A673 (cell line): ENCODE data around the gene GIGYF2. TPM values are rescaled to one million over a fixed set of nuclear protein-coding genes. Genes with fewer than 3 reads are reported as not detected.
"Not testable (repeated sequence)": the region's sequence is repeated elsewhere in the genome, so short reads cannot be mapped to it uniquely, and the experiment has no call there.

Experiments
- BruUV-seq: library from RNA; stranded (reverse); fragments of 400-500 nt; replicated peaks from 2 replicates; lab custom pipeline; 2021; lab: Mats Ljungman, UMichigan
- CTCF ChIA-PET: fragments of 300-600 bp; sonication (Branson Sonifier 250); formaldehyde crosslinking; loops from one replicate; lab custom pipeline; 2022; ENCODE audit warnings: antibody characterized with exemption; lab: Charles Lee
- POLR2A ChIA-PET: fragments of 300-600 bp; sonication (Branson Sonifier 250); formaldehyde crosslinking; loops from one replicate; lab custom pipeline; 2022; ENCODE audit warnings: antibody characterized with exemption; ENCODE audit not compliant: low non-redundant PET; lab: Charles Lee
- DNase-seq: peaks from one replicate; pipeline ENCODE4 v3.0.0-alpha.2; 2015; ENCODE audit warnings: low spot score
- H3K27ac ChIP-seq: fragments of 200-600 bp; sonication (generic); 2 replicates; pipeline ENCODE4 v1.5.1; 2016; ENCODE audit warnings: mixed run types, low read depth, mild to moderate bottlenecking, mixed read lengths, antibody characterized with exemption, low read length; ENCODE audit not compliant: poor library complexity, severe bottlenecking
- H3K27me3 ChIP-seq: fragments of 200-600 bp; sonication (generic); replicated peaks from 2 replicates; pipeline ENCODE4 v1.6.1; 2017; ENCODE audit warnings: mixed run types, low read depth, mild to moderate bottlenecking, mixed read lengths, antibody characterized with exemption, low read length; ENCODE audit not compliant: insufficient read depth, poor library complexity
- H3K36me3 ChIP-seq: fragments of 200-600 bp; sonication (generic); 2 replicates; pipeline ENCODE4 v1.6.1; 2016; ENCODE audit warnings: mixed run types, mild to moderate bottlenecking, mixed read lengths, antibody characterized with exemption, low read length; ENCODE audit not compliant: insufficient read depth, poor library complexity, severe bottlenecking
- H3K4me1 ChIP-seq: fragments of 200-600 bp; sonication (generic); 2 replicates; pipeline ENCODE4 v1.6.1; 2017; ENCODE audit warnings: mixed run types, mild to moderate bottlenecking, mixed read lengths, antibody characterized with exemption, low read length; ENCODE audit not compliant: insufficient read depth, poor library complexity, severe bottlenecking
- H3K4me3 ChIP-seq: fragments of 200-600 bp; sonication (generic); 2 replicates; pipeline ENCODE4 v1.5.1; 2016; ENCODE audit warnings: low read depth, mixed run types, mild to moderate bottlenecking, mixed read lengths, low read length; ENCODE audit not compliant: poor library complexity, severe bottlenecking
- H3K9me3 ChIP-seq: fragments of 200-600 bp; sonication (generic); 2 replicates; pipeline ENCODE4 v1.6.1; 2016; ENCODE audit warnings: mixed run types, low read depth, mild to moderate bottlenecking, mixed read lengths, antibody characterized with exemption, low read length; ENCODE audit not compliant: poor library complexity, severe bottlenecking
- CTCF ChIP-seq: fragments of 300-800, 200-600 bp; sonication (generic); conservative IDR thresholded peaks from 2 replicates; pipeline ENCODE4 v1.5.1; 2017; ENCODE audit warnings: low read depth, mild to moderate bottlenecking, antibody characterized with exemption, low read length, moderate library complexity, mixed read lengths
- EZH2 ChIP-seq: fragments of 200-600 bp; sonication (generic); IDR thresholded peaks from 2 replicates; pipeline ENCODE4 v1.6.1; 2017; ENCODE audit warnings: borderline replicate concordance, low read depth, mild to moderate bottlenecking, mixed read lengths, antibody characterized with exemption, low read length; ENCODE audit not compliant: poor library complexity, severe bottlenecking
- intact Hi-C: fragments of 100-400 bp; cut with micrococcal nuclease; formaldehyde crosslinking; loops from one replicate; pipeline ENCODE4 v1.10.0; 2022; ENCODE audit not compliant: unreplicated experiment
- total RNA-seq: library from RNA; stranded (reverse); gene quantifications from 2 replicates; pipeline ENCODE4 v1.2.3, GENCODE V29; 2021

GIGYF2 gene
- total RNA-seq, 1 experiment from 2014 or later = 62.8 TPM

- peak; percentile 65 for DNase-seq
- Histone ChIP-seq H3K27me3 (no peaks in the 10 kb centered on the region), H3K27ac (no peak overlapping the region), H3K4me3 (no peak overlapping the region), H3K4me1 (no peaks in the 10 kb centered on the region), H3K36me3 (no peaks in the 10 kb centered on the region), H3K9me3 (no peaks in the 10 kb centered on the region)
- BruUV-seq = no TSS peak
- POLR2A ChIA-PET = no interaction called here
- intact Hi-C loops = no loop called here
- no peak for TF ChIP-seq CTCF
- no peak for TF ChIP-seq EZH2
- CTCF ChIA-PET = no interaction called here
Measured at GRCh38 chr2:232901736-232902578, 204.8 kb downstream of the GIGYF2 start.

GRCh38 chr2:232903989-232904388, 206.9 kb downstream of the GIGYF2 start:
- Histone ChIP-seq H3K27ac (no peak overlapping the region), H3K4me1 (no peaks in the 10 kb centered on the region)
- no peak for DNase-seq

GRCh38 chr2:232906867-232907717, 210.0 kb downstream of the GIGYF2 start:
- CTCF ChIA-PET, POLR2A ChIA-PET, H3K27ac ChIP-seq, H3K4me1 ChIP-seq, H3K4me3 ChIP-seq, H3K27me3 ChIP-seq, intact Hi-C loops, DNase-seq, BruUV-seq, H3K36me3 ChIP-seq: not testable (repeated sequence)
- H3K9me3 ChIP-seq = peaks cover 12% of the 10 kb centered on the region

More at GRCh38 chr2:232903989-232904388, 206.9 kb downstream of the GIGYF2 start:
- H3K4me3 ChIP-seq = no peak overlapping the region
- intact Hi-C loops = no loop called here
- POLR2A ChIA-PET = interaction anchor here (0.6 kb wide), 1 partner anchor 503 kb away, joined by 4 read pairs; no protein-coding TSS in a partner anchor
- H3K9me3 ChIP-seq = no peaks in the 10 kb centered on the region
- no TSS peak for BruUV-seq
- TF ChIP-seq CTCF (no peak), EZH2 (no peak)
- no peaks in the 10 kb centered on the region for H3K27me3 ChIP-seq
- H3K36me3 ChIP-seq = no peaks in the 10 kb centered on the region
- CTCF ChIA-PET = no interaction called here

- POLR2A ChIA-PET, H3K27me3 ChIP-seq, intact Hi-C loops, CTCF ChIA-PET, BruUV-seq, H3K27ac ChIP-seq, H3K4me1 ChIP-seq, H3K36me3 ChIP-seq, H3K4me3 ChIP-seq, DNase-seq: not testable (repeated sequence)
- H3K9me3 ChIP-seq = peaks cover 12% of the 10 kb centered on the region
Measured at GRCh38 chr2:232907718-232908085, 210.6 kb downstream of the GIGYF2 start.
